NOMO-1 treated with DMSO at 0.1 percent for 48 hours (cell line): ENCODE results near the gene TNFRSF4.

Source experiments
- DNase-seq: peaks from one replicate; lab custom pipeline; 2025; ENCODE audit not compliant: unreplicated experiment; lab: John Stamatoyannopoulos, UW

The TNFRSF4 gene

DNA sequence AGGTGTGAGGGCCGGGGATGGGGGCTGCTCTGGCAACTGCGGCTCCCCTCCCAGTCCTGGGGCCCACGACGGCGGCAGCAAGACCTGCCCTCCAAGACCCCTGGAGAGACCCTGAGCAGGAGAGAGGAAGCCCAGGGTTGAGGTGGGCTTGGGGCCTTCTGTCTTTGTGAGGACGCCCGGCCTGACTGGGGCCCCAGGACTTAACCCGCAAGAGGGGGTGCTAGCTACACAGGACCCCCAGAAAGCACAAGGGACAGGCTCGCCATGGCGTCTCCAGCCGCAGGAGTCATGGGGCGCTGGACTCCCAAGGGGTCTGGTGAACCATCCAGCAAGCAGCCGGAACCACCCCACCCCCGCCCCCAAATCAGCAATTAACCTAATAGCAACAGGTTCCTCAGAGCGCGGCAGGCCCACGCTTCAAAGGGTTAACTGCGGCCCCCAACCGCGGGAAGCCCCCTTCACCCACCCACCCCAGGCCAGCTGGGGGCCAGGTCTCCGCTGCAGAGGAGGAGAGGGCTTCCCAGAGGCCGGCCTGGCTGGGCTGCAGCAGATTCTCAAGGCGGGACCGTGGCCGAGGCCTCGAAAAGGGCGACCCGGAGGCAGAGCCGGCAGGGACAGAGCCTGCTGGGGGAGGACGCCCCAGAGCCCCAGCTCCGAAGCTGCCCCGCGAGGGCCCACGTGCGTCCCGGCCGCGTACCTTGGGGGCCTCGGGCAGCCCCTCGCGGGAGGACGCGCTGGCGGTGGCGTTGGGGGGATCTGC is 32.0 kb upstream of the TNFRSF4 start:
- DNase-seq = no peak

DNA sequence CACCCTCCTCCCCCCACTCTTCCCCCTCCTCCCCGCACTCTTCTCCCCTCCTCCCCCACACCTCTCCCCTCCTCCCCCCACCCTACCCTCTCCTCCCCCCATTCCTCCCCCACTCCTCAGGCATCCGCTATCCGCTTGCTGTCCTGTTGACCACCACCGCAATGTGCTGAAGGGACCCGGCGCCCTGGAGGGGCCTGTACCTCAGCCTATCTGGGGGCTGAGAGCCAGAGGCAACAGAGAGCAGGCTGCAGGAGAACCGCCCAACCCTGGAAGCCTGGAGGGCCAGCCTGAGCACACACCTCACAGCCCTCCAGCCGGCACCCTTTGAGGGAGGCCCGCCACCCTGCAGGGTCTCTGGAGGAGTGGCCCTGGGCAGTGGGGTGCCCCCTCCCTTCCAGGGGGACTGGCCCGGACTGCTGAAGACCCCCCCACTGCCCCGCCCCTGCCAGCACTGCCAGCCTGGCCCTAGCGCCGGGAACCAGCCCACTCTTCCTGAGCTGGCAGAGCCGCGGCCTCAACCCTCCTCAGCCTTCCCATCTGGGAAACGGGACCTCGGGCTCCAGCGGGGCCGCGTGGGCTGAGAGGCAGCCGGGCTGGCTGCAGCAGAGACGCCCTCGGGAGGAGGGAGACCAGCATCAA is 31.3 kb upstream of the TNFRSF4 start:
- no peak for DNase-seq

DNA sequence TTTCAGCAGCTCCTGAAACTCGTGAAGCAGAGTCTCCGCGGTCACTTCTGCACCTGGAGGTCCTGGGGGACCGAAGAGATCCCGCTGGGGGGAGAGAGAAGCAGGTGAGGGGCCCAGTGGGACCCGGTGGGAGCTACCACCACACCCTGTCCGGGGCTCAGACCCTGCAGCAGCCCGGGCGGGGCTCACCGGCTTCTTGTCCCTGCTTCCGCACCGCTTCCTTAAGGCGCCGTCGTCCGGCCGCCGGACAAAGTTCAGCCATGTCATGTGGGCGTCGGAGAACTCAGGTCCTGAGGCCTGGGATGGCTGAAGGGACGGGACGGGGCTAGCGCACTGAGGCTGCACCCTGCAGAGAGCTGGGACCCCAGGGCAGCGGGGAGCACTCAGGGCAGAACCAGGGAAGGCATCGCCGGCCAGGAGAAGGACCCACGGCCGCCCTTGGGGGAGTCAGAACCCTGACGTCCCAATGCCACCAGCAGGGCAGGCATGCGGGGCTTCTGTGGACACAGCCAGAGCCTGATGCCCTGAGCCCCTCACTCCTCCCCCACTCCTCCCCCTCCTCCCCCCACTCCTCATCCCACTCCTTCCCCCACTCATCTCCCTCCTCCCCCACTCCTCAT is 30.3 kb upstream of the TNFRSF4 start:
- DNase-seq = no peak

- DNase-seq = no peak
Observed at GRCh38 chr1:1243807-1244191, 29.8 kb upstream of the TNFRSF4 start.

- DNase-seq = no peak
Observed at GRCh38 chr1:1243266-1243660, 29.3 kb upstream of the TNFRSF4 start.

GRCh38 chr1:1242461-1243265 is 28.7 kb upstream of the TNFRSF4 start:
- DNase-seq = no peak

DNA sequence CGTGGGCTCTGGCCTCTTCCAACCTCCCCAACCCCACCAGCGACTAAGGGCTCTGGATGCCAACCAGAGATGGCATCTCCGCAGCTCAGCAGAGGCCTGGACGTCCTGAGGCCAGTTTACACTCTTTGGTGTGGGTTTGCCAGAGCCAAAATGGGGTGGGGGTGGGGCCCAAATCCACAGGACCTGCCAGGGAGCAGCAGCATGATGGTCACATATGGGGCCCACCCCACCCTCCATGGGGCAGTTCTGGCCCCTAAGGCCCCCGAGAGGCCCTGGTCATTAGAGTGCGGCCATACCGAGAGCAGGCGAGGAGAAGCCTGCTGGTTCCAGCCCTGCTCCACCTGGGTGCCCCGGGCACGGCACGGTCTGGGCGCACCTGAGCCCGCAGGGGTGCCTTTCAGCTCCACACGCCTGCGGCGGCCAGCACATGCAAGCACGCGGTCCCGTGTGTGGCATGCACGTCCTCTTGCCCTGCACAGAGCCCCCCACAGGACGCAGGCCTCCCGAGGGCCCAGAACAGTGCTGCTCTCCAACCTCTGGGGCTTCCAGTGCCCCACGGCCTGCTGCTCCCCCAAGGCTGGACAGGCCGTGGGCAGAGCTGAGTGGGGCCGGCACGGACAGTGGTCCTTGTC is 27.8 kb upstream of the TNFRSF4 start:
- DNase-seq = no peak

GRCh38 chr1:1240822-1241587 is 27.1 kb upstream of the TNFRSF4 start:
- DNase-seq = no peak

DNA sequence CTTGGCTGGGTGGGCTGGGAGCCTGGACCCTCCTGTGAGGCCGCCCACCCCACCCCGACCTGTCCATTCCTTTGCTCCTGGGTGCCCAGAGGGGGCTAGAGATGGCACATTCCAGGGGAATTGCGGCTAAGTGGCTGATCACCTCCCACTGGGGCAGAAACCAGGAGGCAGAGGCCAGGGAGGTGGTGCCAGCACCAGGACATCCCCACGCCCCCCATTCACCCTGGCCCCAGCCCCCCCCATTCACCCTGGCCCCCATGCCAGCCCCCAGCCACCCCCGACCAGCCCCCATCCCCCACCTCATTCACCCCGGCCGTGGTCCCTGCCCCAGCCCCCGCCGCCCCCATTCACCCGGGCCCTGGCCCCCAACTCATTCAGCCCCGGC is 26.4 kb upstream of the TNFRSF4 start:
- DNase-seq = no peak

GRCh38 chr1:1239614-1240347 is 25.8 kb upstream of the TNFRSF4 start:
- no peak for DNase-seq

DNA sequence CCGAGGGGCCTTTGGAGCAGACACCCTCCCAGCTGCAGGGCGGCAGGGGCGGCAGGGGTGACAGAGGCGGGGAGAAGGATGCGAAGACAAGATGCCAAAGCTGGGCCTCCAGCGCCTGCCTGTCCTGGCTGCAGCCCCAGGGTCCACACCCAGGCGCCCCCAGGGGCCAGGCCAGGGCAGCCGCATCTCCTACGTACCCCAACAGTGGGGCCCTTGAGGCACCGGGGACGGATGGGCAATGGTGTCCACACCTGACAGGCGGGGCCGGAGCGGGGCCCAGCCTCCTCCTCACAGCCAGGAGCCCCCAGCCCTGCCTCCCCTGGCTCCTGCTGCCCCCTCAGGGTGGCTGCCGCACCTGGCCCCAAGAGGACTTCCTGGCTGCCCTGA is 25.3 kb upstream of the TNFRSF4 start:
- no peak for DNase-seq

GRCh38 chr1:1238702-1239178 is 24.8 kb upstream of the TNFRSF4 start:
- no peak for DNase-seq

GRCh38 chr1:1237874-1238701 is 24.1 kb upstream of the TNFRSF4 start:
- DNase-seq = no peak

DNA sequence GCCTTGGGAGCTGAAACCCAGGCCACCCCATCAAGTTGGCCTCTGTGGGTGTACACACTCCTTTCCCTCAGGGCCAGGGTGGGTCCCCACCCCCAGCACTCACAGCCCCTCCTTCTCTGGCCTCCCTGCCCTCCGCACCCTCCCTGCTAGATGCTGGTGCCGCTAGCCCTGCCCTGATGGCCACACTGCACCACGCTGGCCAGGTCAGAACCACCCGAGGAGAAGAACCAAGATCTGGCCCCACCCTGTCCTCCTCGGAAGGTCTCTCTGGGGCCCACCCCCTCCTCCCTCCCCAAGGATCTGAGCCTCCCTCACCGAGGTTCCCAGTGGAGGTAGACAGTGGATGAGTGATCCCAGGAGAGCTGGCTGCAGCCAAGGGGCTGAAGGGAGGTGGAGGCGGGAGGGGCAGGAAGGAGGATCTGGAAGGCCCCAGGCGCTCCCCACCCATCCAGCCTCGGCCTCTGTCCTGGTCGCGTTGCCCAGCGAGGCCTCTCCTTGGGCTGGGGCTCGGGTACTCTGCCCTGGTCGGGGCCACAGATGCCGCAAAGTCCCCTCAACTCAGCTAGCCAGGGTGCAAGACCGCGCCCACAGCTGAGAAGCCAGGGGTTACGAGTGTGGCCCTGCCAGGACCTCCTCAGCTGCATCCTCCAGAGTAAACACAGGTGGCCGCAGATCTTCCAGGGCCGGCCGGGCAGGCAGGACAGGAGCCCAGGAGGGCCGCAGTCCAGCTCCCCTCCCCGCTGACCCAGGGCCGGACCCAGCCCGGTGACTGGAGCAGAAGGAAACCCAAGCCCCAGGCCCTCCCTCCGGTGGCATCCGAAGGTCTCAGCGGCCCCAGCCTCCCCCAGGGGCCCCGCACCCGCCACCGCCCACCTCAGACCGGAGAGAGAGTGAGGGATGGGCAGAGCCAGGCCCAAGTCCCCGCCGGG is 23.3 kb upstream of the TNFRSF4 start:
- DNase-seq = no peak

DNA sequence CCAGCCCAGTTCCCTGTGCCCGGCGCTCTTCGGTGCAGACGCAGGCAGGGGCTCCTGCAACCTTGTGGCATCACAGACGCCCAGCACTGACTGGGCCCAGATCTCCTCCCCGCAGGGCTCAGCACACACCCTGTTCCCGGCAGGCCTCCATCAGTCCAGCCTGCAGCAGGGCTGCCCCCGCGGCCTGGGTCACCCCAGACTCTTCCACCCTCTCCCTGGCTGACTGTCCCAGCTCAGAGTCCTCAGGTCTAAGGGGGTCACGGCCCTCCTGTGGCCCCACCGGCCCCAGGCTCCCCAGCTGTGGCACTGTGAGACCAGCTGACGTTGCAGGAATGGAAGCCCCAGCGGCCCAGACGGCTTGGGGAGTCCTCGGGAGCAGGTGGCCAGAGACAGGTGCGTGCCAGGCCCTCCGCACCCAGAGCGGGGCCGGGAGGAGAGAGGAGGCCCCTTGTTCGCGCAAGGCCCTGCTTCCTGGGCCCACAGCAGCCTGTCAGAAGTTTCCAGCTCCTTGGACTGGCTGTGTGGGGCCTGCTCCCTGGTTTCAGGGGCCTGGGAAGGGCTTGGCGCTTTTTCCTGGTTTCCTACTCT is 22.3 kb upstream of the TNFRSF4 start:
- DNase-seq = no peak

- no peak for DNase-seq
Observed at GRCh38 chr1:1235016-1235744, 21.2 kb upstream of the TNFRSF4 start.
